Stimulated activated CD4-positive, alpha-beta T cell treated with anti-CD3 and anti-CD28 coated beads, Interleukin-2, amount 100 ng/mL, for 24 hours (primary cell): Measurements from ENCODE around the gene PGAP3.
"Not testable (repeated sequence)": the region's sequence is repeated elsewhere in the genome, so short reads cannot be mapped to it uniquely, and the experiment has no call there.

Experiments used
- DNase-seq, 2 donors: peaks; one replicate each; pipeline ENCODE4 v3.0.0-alpha.2; 2020

Gene PGAP3

GRCh38 chr17:39714234-39714633 is 26.4 kb upstream of the PGAP3 start:
- DNase-seq = no peak

DNA sequence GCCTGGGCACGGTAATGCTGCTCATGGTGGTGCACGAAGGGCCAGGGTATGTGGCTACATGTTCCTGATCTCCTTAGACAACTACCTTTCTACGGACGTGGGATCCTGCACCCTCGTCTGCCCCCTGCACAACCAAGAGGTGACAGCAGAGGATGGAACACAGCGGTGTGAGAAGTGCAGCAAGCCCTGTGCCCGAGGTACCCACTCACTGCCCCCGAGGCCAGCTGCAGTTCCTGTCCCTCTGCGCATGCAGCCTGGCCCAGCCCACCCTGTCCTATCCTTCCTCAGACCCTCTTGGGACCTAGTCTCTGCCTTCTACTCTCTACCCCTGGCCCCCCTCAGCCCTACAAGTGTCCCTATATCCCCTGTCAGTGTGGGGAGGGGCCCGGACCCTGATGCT is 24.0 kb upstream of the PGAP3 start:
- no peak for DNase-seq

- DNase-seq = not testable (repeated sequence)
These were observed 23.2 kb upstream of the PGAP3 start for GRCh38 chr17:39711071-39711470.

DNA sequence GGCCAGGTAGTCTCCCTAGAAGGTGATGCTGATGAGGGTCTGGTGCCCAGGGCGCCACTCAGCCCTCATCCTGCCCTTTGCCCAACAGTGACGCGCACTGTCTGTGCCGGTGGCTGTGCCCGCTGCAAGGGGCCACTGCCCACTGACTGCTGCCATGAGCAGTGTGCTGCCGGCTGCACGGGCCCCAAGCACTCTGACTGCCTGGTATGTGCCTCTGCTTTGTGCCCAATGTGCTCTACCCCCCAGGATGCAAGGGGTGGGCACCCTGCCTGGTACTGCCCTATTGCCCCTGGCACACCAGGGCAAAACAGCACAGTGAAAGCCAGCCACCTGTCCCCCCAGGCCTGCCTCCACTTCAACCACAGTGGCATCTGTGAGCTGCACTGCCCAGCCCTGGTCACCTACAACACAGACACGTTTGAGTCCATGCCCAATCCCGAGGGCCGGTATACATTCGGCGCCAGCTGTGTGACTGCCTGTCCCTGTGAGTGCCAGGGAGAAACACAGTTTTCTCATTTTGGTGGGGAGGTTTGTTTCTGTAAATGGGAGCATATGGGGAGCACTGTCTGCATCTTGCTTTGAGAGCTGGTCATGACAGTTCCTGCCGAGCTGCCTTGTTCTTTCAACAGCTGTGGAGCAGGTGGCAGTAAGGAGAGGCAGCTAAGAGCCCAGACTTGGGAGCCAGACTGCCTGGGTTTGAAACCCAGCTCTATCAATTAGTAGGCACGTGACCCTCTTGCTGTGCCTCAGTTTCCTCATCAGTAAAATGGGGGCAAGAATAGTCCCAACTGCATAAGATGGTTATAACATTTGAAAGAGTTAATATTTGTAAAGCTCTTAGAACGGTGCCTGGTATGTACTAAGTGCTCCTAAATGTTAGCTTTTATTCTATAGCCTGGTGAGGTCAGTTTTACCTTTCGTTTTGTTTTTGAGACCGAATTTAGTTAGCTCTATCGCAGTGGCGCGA is 22.4 kb upstream of the PGAP3 start:
- DNase-seq = no peak

- DNase-seq = no peak
These were observed 21.6 kb upstream of the PGAP3 start for GRCh38 chr17:39709319-39709997.

GRCh38 chr17:39706921-39707337 is 19.1 kb upstream of the PGAP3 start:
- DNase-seq = no peak

DNA sequence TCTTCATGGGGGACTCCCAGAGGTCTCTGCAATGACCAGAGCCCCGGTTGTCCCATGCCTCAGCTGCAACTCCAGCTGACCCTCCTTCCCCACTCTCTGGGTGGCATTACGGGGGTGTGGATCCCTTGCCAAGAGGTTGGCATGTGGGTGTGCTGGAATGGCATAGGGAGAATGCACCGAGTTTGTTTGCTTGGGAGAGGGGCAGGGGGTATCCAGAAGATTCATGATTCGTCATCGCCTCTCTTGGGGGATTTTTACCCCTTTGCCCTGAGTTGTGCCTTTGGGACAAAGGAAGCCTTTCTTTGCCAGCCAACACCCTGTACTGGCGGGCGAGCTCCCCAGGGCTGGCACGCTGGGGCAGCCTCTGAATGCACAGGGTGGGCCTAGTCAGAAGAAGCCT is 18.5 kb upstream of the PGAP3 start:
- DNase-seq = no peak

GRCh38 chr17:39705786-39706348 is 18.0 kb upstream of the PGAP3 start:
- DNase-seq = no peak

- DNase-seq = no peak
These were observed 17.1 kb upstream of the PGAP3 start for GRCh38 chr17:39704821-39705551.

GRCh38 chr17:39703913-39704312 is 16.1 kb upstream of the PGAP3 start:
- no peak for DNase-seq

GRCh38 chr17:39702901-39703893 is 15.3 kb upstream of the PGAP3 start:
- no peak for DNase-seq

- DNase-seq = no peak
These were observed 14.0 kb upstream of the PGAP3 start for GRCh38 chr17:39701784-39702422.

- no peak for DNase-seq
These were observed 13.3 kb upstream of the PGAP3 start for GRCh38 chr17:39701012-39701783.

GRCh38 chr17:39700148-39700987 is 12.5 kb upstream of the PGAP3 start:
- no peak for DNase-seq

GRCh38 chr17:39699818-39700147 is 11.9 kb upstream of the PGAP3 start, which contains the start of gene ERBB2:
Gene ERBB2, plus strand, starts transcription at chr17:39700064. Its CDS starts 175 bp downstream, at chr17:39700239.
- DNase-seq = no peak

DNA sequence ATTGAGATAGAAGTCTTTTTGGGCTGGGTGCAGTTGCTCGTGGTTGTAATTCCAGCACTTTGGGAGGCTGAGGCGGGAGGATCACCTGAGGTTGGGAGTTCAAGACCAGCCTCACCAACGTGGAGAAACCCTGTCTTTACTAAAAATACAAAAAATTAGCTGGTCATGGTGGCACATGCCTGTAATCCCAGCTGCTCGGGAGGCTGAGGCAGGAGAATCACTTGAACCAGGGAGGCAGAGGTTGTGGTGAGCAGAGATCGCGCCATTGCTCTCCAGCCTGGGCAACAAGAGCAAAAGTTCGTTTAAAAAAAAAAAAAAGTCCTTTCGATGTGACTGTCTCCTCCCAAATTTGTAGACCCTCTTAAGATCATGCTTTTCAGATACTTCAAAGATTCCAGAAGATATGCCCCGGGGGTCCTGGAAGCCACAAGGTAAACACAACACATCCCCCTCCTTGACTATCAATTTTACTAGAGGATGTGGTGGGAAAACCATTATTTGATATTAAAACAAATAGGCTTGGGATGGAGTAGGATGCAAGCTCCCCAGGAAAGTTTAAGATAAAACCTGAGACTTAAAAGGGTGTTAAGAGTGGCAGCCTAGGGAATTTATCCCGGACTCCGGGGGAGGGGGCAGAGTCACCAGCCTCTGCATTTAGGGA is 11.4 kb upstream of the PGAP3 start:
- DNase-seq = not testable (repeated sequence)

GRCh38 chr17:39697961-39698360 is 10.1 kb upstream of the PGAP3 start:
- DNase-seq = no peak

DNA sequence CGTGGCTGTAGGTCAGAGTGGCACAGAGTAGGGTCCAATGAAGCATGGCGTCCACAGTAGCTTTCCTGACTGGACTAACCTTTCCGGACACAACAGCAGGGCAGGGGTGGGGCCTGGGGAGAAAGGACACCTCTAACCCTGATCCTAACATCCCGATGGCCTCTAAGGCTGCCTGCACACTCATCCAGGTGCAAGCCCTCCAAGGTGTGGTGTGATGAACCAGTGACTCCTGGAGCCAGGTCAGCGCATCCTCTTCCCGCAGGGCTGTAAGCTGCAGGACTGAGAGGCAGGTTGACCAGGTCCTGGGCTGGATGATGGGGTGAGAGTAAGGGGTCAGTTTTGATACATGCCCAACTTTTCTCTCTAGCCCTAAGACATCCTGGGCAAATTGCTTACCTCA is 8.9 kb upstream of the PGAP3 start:
- no peak for DNase-seq

GRCh38 chr17:39695089-39695474 is 7.2 kb upstream of the PGAP3 start:
- DNase-seq = no peak
